Measurements from ENCODE around the gene RPGRIP1L. TPM values are rescaled to one million over a fixed set of nuclear protein-coding genes. Genes with fewer than 3 reads are reported as not detected.

RPGRIP1L gene
- total RNA-seq, 1 donor from 2014 or later, result 1.7 TPM

DNA sequence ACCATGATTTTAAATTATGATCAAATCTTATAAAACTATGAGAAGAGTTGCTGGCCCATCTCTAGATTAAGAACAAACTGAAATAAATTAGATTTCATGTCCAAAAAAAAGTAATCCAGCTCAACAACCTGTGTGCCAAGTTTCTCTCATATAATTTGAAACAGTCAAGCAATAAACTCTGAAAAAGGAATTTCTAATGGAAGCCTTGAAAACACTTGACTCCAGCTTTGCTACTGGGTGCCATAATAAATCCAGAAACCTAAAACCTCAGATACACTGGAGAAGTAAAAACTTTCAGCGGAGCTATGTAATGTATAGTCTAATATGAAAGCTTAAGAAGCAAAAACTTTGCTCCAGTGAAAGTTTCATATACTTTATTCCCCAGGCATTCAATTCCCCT, 25.5 kb downstream of the RPGRIP1L start:
- DNase-seq, result no peak
- H3K9me3 ChIP-seq (replicated peaks), result no peaks in the 10 kb centered on the region
- TF ChIP-seq CTCF (IDR thresholded peaks at IDR 0.05; ENCODE audit: borderline replicate concordance), result no peak
- no peak overlapping the region for H3K27ac ChIP-seq (replicated peaks)
- H3K4me3 ChIP-seq, result no peak overlapping the region
- intact Hi-C loops (cut with micrococcal nuclease), result no loop called here
- no peaks in the 10 kb centered on the region for H3K27me3 ChIP-seq (ENCODE audit: low read depth)
- no peaks in the 10 kb centered on the region for H3K36me3 ChIP-seq
- H3K4me1 ChIP-seq, result no peaks in the 10 kb centered on the region

DNA sequence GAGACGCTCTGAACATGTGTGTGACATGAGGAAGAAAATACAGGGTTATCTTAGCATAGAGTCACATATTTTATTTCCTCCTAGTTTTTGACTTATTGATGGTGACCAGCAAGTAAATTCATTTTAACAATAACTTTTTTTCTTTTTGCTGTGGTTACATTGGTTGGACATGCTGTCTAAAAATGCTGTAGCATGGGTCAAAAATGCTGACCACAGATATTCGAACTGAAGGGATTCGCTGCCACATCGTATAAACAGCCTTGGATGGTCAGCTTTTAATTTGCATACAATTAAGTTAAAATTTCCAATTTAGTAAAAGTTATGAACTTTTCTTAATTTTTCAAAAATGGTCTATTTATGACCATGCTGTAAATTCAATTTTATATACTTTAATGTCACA, 30.5 kb downstream of the RPGRIP1L start:
- Histone ChIP-seq H3K4me1 (no peaks in the 10 kb centered on the region), H3K27ac (replicated peaks) (no peak overlapping the region), H3K4me3 (no peak overlapping the region), H3K9me3 (replicated peaks) (no peaks in the 10 kb centered on the region), H3K27me3 (ENCODE audit: low read depth) (no peaks in the 10 kb centered on the region), H3K36me3 (no peaks in the 10 kb centered on the region)
- intact Hi-C loops (cut with micrococcal nuclease), result no loop called here
- TF ChIP-seq CTCF (IDR thresholded peaks at IDR 0.05; ENCODE audit: borderline replicate concordance), result no peak
- no peak for DNase-seq

DNA sequence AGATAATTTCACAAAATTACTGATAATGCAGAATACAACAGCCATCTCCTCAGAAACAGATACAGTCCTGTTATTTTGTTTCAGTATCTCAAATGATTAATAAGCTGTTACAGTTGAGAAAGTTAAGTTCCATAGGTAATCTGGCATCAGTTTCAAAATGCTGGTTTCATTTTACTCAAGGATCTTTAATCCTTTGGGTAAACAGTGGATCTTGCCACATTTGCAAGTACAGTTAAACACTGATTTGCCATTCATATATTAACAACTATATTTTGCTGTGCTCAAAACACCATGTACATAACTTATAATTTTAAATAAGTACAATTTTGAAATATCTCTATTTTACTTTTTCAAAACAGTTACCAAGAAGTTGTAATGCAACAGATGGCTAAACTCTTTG, 31.2 kb downstream of the RPGRIP1L start:
- no peak for TF ChIP-seq CTCF (IDR thresholded peaks at IDR 0.05; ENCODE audit: borderline replicate concordance)
- intact Hi-C loops (cut with micrococcal nuclease), result no loop called here
- no peak for DNase-seq
- H3K4me1 ChIP-seq, result no peaks in the 10 kb centered on the region
- no peak overlapping the region for H3K4me3 ChIP-seq
- H3K36me3 ChIP-seq, result no peaks in the 10 kb centered on the region
- no peak overlapping the region for H3K27ac ChIP-seq (replicated peaks)
- no peaks in the 10 kb centered on the region for H3K9me3 ChIP-seq (replicated peaks)
- H3K27me3 ChIP-seq (ENCODE audit: low read depth), result no peaks in the 10 kb centered on the region

DNA sequence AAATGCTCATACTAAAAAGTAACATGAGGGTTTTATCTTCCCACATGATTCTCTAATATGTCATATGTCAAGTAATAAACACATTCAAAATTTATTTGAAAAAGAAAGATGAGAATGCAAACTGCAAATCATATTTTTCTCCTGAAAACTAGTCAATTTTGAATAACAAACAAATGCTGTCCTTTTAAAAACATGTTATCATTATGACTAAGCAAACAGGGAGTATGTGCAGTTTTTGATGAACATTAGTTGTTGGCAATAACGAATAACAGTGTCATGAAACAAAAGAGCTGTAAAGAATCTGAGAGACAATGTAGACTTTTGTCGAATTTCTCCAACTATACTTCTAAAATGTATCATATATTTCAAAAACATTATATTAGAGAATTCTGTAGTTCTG, 34.8 kb downstream of the RPGRIP1L start:
- intact Hi-C loops (cut with micrococcal nuclease), result no loop called here
- no peak for TF ChIP-seq CTCF (IDR thresholded peaks at IDR 0.05; ENCODE audit: borderline replicate concordance)

DNA sequence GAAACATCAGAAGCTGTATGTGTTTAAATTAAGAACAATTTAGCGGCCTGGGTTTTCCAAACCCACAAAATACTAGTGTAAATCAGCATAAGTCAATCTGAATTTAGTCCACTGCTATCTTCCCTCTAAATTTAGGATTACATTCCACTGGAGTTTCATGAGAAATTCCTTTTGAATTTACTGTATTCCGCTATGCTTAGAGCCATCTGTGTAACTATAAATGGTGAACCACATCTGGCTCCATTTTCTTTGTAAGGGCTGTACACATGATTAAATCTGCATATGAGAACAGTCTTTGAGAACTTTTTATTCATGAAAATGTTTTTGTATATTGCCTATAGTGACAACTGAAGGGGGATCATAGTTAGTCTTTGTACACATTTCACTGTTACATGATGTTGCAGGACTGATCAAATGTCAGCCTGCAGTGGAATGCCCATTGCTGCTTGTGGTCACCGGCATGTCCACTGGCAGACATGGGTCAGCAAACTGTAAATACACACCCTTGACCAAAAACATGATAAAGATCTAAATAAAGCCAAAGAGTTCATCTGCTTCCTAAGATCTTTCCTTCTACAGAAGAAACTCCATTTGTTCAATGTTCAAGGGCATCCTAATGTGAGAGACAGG, 36.8 kb downstream of the RPGRIP1L start:
- no peaks in the 10 kb centered on the region for H3K36me3 ChIP-seq
- no peak overlapping the region for H3K4me3 ChIP-seq
- H3K27ac ChIP-seq (replicated peaks), result no peak overlapping the region
- no peak for TF ChIP-seq CTCF (IDR thresholded peaks at IDR 0.05; ENCODE audit: borderline replicate concordance)
- peaks cover 19% of the 10 kb centered on the region for H3K4me1 ChIP-seq
- intact Hi-C loops (cut with micrococcal nuclease), result no loop called here
- DNase-seq, result no peak
- no peaks in the 10 kb centered on the region for H3K27me3 ChIP-seq (ENCODE audit: low read depth)
- H3K9me3 ChIP-seq (replicated peaks), result no peaks in the 10 kb centered on the region

More for the DNA sequence above, 34.8 kb downstream of the RPGRIP1L start:
- no peak overlapping the region for H3K4me3 ChIP-seq
- H3K4me1 ChIP-seq, result peaks cover 19% of the 10 kb centered on the region
- H3K27me3 ChIP-seq (ENCODE audit: low read depth), result no peaks in the 10 kb centered on the region
- H3K9me3 ChIP-seq (replicated peaks), result no peaks in the 10 kb centered on the region
- H3K27ac ChIP-seq (replicated peaks), result no peak overlapping the region
- no peak for DNase-seq
- H3K36me3 ChIP-seq, result no peaks in the 10 kb centered on the region
